HepG2 (cell line): ENCODE data around the gene SMAD6. TPM values are rescaled to one million over a fixed set of nuclear protein-coding genes. Genes with fewer than 3 reads are reported as not detected.

ENCODE experiments used
- ARNT ChIP-seq: fragments of 450-650 bp; IDR thresholded peaks from 2 replicates; pipeline ENCODE4 v1.6.1; 2017
- DZIP1 ChIP-seq: sonication (generic); formaldehyde crosslinking; IDR thresholded peaks from 2 replicates; pipeline ENCODE4 v1.5.0; 2020; ENCODE audit warnings: mild to moderate bottlenecking, missing genetic modification reagents
- E2F5 ChIP-seq: sonication (generic); formaldehyde crosslinking; conservative IDR thresholded peaks from 2 replicates; pipeline ENCODE4 v1.4.0; 2020; ENCODE audit warnings: missing genetic modification reagents
- FOXK1 ChIP-seq: sonication (generic); formaldehyde crosslinking; IDR thresholded peaks from 2 replicates; pipeline ENCODE4 v1.4.0; 2020; ENCODE audit warnings: low read depth, missing genetic modification reagents, borderline replicate concordance
- GMEB2 ChIP-seq: IDR thresholded peaks from 2 replicates; pipeline ENCODE4 v1.6.1; 2016; ENCODE audit warnings: missing biosample characterization, missing genetic modification reagents, low read depth
- HDAC1 ChIP-seq: sonication (generic); formaldehyde crosslinking; IDR thresholded peaks from 2 replicates; pipeline ENCODE4 v1.5.1; 2020; ENCODE audit warnings: mild to moderate bottlenecking, missing genetic modification reagents
- KDM6A ChIP-seq: IDR thresholded peaks from 2 replicates; pipeline ENCODE4 v1.6.1; 2016; ENCODE audit warnings: low read depth
- MAF1 ChIP-seq: sonication (generic); formaldehyde crosslinking; IDR thresholded peaks from 2 replicates; pipeline ENCODE4 v1.5.0; 2020; ENCODE audit warnings: missing genetic modification reagents, borderline replicate concordance
- MBD4 ChIP-seq: IDR thresholded peaks from 2 replicates; pipeline ENCODE4 v1.6.1; 2012; ENCODE audit warnings: low read length, inconsistent platforms, borderline replicate concordance
- PAF1 ChIP-seq: IDR thresholded peaks from 2 replicates; pipeline ENCODE4 v1.6.1; 2016; ENCODE audit warnings: missing genetic modification reagents, missing compliant biosample characterization
- SAFB2 ChIP-seq: sonication (generic); formaldehyde crosslinking; IDR thresholded peaks from 2 replicates; pipeline ENCODE4 v1.5.1; 2020; ENCODE audit warnings: missing genetic modification reagents, low read depth, mild to moderate bottlenecking, borderline replicate concordance
- SMYD3 ChIP-seq: sonication (generic); formaldehyde crosslinking; IDR thresholded peaks from 2 replicates; pipeline ENCODE4 v1.8.1; 2023; ENCODE audit warnings: mild to moderate bottlenecking, missing genetic modification reagents
- SRSF4 ChIP-seq: fragments of 200-400 bp; formaldehyde crosslinking; IDR thresholded peaks from one replicate; pipeline ENCODE4 v1.6.1; 2018; ENCODE audit warnings: mild to moderate bottlenecking, low read depth, low read length, moderate library complexity; ENCODE audit not compliant: poor library complexity, severe bottlenecking
- TCF12 ChIP-seq, 2 experiments: fragments of 450-650 bp in 1 of 2; sonication (generic) in 1 of 2; formaldehyde crosslinking in 1 of 2; IDR thresholded peaks; 2 replicates each; pipeline versions ENCODE4 v1.6.1 to v1.8.0; 2017 to 2022; ENCODE audit warnings: antibody characterized with exemption in 1 of 2, mild to moderate bottlenecking in 1 of 2, missing genetic modification reagents in 1 of 2, moderate library complexity in 1 of 2
- TFAP4 ChIP-seq: sonication (generic); IDR thresholded peaks from 2 replicates; pipeline ENCODE4 v1.6.1; 2016; ENCODE audit warnings: low read depth, borderline replicate concordance
- TIGD3 ChIP-seq: sonication (generic); formaldehyde crosslinking; IDR thresholded peaks from 2 replicates; pipeline ENCODE4 v1.5.1; 2020; ENCODE audit warnings: mild to moderate bottlenecking, missing genetic modification reagents, borderline replicate concordance
- ZNF20 ChIP-seq: sonication (generic); formaldehyde crosslinking; IDR thresholded peaks from 2 replicates; pipeline ENCODE4 v1.4.0; 2020; ENCODE audit warnings: mild to moderate bottlenecking, moderate library complexity, missing genetic modification reagents
- ZNF432 ChIP-seq: sonication (generic); formaldehyde crosslinking; IDR thresholded peaks from 2 replicates; pipeline ENCODE4 v1.5.0; 2020; ENCODE audit warnings: missing genetic modification reagents, mild to moderate bottlenecking, borderline replicate concordance
- ZNF557 ChIP-seq: sonication (generic); formaldehyde crosslinking; IDR thresholded peaks from 2 replicates; pipeline ENCODE4 v1.4.0; 2020; ENCODE audit warnings: missing genetic modification reagents
- ZNF619 ChIP-seq: sonication (generic); formaldehyde crosslinking; IDR thresholded peaks from 2 replicates; pipeline ENCODE4 v1.4.0; 2020; ENCODE audit warnings: mild to moderate bottlenecking, missing genetic modification reagents
- ZNF720 ChIP-seq: sonication (generic); formaldehyde crosslinking; IDR thresholded peaks from 2 replicates; pipeline ENCODE4 v1.4.0; 2020; ENCODE audit warnings: missing genetic modification reagents
- polyA plus RNA-seq, 8 experiments: library from polyadenylated mRNA; depleted of rRNA in 3 of 8; stranded (reverse) in 7 of 8; unstranded in 1 of 8; fragments of >200 nt; fragmentation: Illumina TruSeq in 4 of 8; extraction: Trizol in 4 of 8; gene quantifications; 2 replicates each; pipeline versions ENCODE4 v1.2.1 to v1.2.3, GENCODE V29; 2011 to 2016; ENCODE audit warnings: low read depth in 4 of 8, missing spikeins in 1 of 8, mixed read lengths in 1 of 8; ENCODE audit not compliant: insufficient read depth in 1 of 8
- total RNA-seq, 5 experiments: library from RNA; depleted of rRNA; stranded (reverse); fragments of >200 nt; fragmentation: Illumina TruSeq; extraction: Trizol; gene quantifications; 2 replicates each; pipeline ENCODE4 v1.2.3, GENCODE V29; 2016; ENCODE audit warnings: low read depth in 1 of 5
- TF ChIP-seq, protein P1 (sequence below): sonication (generic); formaldehyde crosslinking; IDR thresholded peaks from 2 replicates; pipeline ENCODE4 v1.5.1; 2020; ENCODE audit warnings: mild to moderate bottlenecking, missing genetic modification reagents, moderate library complexity

Gene SMAD6
- total and polyA plus RNA-seq, 2 of the 13 experiments (the other 11 are each of a cell fraction or from before 2014, with no cell fraction given), result 3.3 to 4.4 TPM

GRCh38 chr15:66803182-66803729, 101.2 kb downstream of the SMAD6 start (continued):
- TF ChIP-seq, protein P1, sequence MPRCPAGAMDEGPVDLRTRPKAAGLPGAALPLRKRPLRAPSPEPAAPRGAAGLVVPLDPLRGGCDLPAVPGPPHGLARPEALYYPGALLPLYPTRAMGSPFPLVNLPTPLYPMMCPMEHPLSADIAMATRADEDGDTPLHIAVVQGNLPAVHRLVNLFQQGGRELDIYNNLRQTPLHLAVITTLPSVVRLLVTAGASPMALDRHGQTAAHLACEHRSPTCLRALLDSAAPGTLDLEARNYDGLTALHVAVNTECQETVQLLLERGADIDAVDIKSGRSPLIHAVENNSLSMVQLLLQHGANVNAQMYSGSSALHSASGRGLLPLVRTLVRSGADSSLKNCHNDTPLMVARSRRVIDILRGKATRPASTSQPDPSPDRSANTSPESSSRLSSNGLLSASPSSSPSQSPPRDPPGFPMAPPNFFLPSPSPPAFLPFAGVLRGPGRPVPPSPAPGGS, result no peak
- TF ChIP-seq ZNF720 (CRISPR knock-in tag) (no peak), SRSF4 (no peak), TIGD3 (CRISPR knock-in tag) (no peak), ZNF20 (CRISPR knock-in tag) (no peak), PAF1 (no peak), MBD4 (no peak), SAFB2 (CRISPR knock-in tag) (no peak), ZNF557 (CRISPR knock-in tag) (no peak), ZNF619 (CRISPR knock-in tag) (0 out of 2 replicates have a peak, but pooled peaks have one; percentile 47), SMYD3 (no peak), FOXK1 (CRISPR knock-in tag) (peak; percentile 41; the same call in 1 of the 2 replicates), TFAP4 (peak; percentile 49; the same call in 1 of the 2 replicates), GMEB2 (CRISPR knock-in tag) (no peak), MAF1 (CRISPR knock-in tag) (no peak), ZNF432 (CRISPR knock-in tag) (no peak), KDM6A (CRISPR knock-in tag) (peak; percentile 61), TCF12 (IDR thresholded peaks at IDR 0.05) (no peak), TCF12 (CRISPR knock-in tag; IDR thresholded peaks at IDR 0.05) (no peak), ARNT (no peak), HDAC1 (peak; percentile 81), DZIP1 (CRISPR knock-in tag) (no peak), E2F5 (CRISPR knock-in tag) (no peak)
